Loucy (cell line): Measurements from ENCODE around the gene PCGF6.

ENCODE experiments used
- H2AFZ ChIP-seq: fragments of 200-600 bp; sonication (generic); 2 replicates; pipeline ENCODE4 v1.6.0; 2016; ENCODE audit warnings: antibody characterized with exemption, mild to moderate bottlenecking, low read length, moderate library complexity
- H3F3A ChIP-seq: fragments of 200-600 bp; 2 replicates; pipeline ENCODE4 v1.6.0; 2016; ENCODE audit warnings: antibody characterized with exemption, low read depth, mild to moderate bottlenecking
- H3K27me3 ChIP-seq: fragments of 200-600 bp; sonication (generic); 2 replicates; pipeline ENCODE4 v1.6.1; 2014; ENCODE audit warnings: low read length, mild to moderate bottlenecking; ENCODE audit not compliant: insufficient read depth, poor library complexity, severe bottlenecking
- H3K36me3 ChIP-seq: fragments of 200-600 bp; sonication (generic); 2 replicates; pipeline ENCODE4 v1.6.1; 2016; ENCODE audit warnings: low read length; ENCODE audit not compliant: insufficient read depth
- H3K4me1 ChIP-seq: fragments of 200-600 bp; sonication (generic); 2 replicates; pipeline ENCODE4 v1.5.1; 2014; ENCODE audit warnings: low read length, mild to moderate bottlenecking; ENCODE audit not compliant: insufficient read depth, poor library complexity, severe bottlenecking
- H3K4me2 ChIP-seq: fragments of 200-600 bp; sonication (generic); 2 replicates; pipeline ENCODE4 v1.6.0; 2014; ENCODE audit warnings: antibody characterized with exemption, low read length, low read depth, mild to moderate bottlenecking; ENCODE audit not compliant: poor library complexity, severe bottlenecking
- H3K4me3 ChIP-seq: fragments of 200-600 bp; sonication (generic); 2 replicates; pipeline ENCODE4 v1.5.1; 2014; ENCODE audit warnings: low read length, mild to moderate bottlenecking, mixed read lengths; ENCODE audit not compliant: poor library complexity, severe bottlenecking
- H3K79me2 ChIP-seq: fragments of 200-600 bp; sonication (generic); 2 replicates; pipeline ENCODE4 v1.6.1; 2014; ENCODE audit warnings: low read length; ENCODE audit not compliant: insufficient read depth
- H3K9ac ChIP-seq: fragments of 200-600 bp; sonication (generic); 2 replicates; pipeline ENCODE4 v1.6.0; 2014; ENCODE audit warnings: mild to moderate bottlenecking, low read depth, low read length, moderate library complexity; ENCODE audit not compliant: poor library complexity, severe bottlenecking
- H3K9me2 ChIP-seq: fragments of 200-600 bp; sonication (generic); replicated peaks from 2 replicates; pipeline ENCODE4 v1.6.1; 2016; ENCODE audit warnings: low read depth, low read length, mixed read lengths
- H3K9me3 ChIP-seq: fragments of 200-600 bp; sonication (generic); 2 replicates; pipeline ENCODE4 v1.6.1; 2014; ENCODE audit warnings: mild to moderate bottlenecking, antibody characterized with exemption, low read length, low read depth; ENCODE audit not compliant: insufficient read depth
- H4K20me1 ChIP-seq: fragments of 200-600 bp; sonication (generic); 2 replicates; pipeline ENCODE4 v1.6.0; 2014; ENCODE audit warnings: antibody characterized with exemption, low read length, mild to moderate bottlenecking; ENCODE audit not compliant: insufficient read depth, poor library complexity, severe bottlenecking
- EZH2phosphoT487 ChIP-seq: fragments of 200-600 bp; IDR thresholded peaks from 2 replicates; pipeline ENCODE4 v1.6.1; 2018; ENCODE audit warnings: antibody characterized with exemption, mild to moderate bottlenecking, moderate library complexity, borderline replicate concordance
- TF ChIP-seq, protein P1 (sequence below): fragments of 200-600 bp; sonication (generic); conservative IDR thresholded peaks from 2 replicates; pipeline ENCODE4 v1.5.1; 2014; ENCODE audit warnings: mild to moderate bottlenecking, antibody characterized with exemption, low read length

The PCGF6 gene

DNA sequence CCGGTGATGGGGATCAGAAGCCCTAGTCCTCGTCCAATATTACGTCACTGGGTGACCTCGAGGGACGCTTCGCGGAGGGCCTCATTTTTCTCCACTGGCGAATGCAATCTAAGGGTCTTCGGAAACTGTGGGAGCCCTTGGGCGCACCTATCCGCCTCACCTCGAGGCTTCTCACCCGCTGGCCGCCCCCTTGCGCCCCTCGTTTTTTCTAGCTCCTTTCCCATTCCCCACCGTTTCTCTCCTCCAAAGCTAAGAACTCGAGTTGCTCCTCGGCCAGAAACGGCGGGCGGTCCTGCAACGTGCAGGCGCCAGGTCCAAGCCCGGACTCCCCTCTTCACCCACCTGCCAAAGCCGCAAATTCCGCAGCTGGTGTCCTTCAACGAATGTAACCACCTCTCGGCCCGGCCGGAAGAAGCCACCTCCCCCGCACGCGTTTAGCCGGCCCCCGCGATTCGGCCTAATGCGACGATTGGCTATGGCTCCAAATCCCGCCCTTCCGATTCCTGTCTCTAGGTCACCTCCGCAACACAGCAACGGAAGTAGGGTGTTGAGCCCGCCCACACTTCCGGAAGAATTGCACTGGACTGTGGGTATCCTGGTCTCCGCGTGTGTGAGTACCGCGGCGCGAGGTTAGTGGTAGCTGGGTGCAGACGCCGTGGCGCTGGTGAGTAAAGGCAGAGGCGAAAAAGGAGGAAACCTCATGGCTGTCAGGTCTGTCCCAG is 45.3 kb upstream of the PCGF6 start, which contains the start of the genes ATP5MK and PDCD11:
TSS of gene ATP5MK (minus strand) at position 409 of the 722 bp plus-strand sequence. CDS start 4,018 bp downstream, outside the sequence.
TSS of gene PDCD11 (plus strand) at position 560 of the 722 bp plus-strand sequence. CDS start 1,801 bp downstream, outside the sequence.
- Histone ChIP-seq H3K9ac (peak within 1 kb of the TSS; percentile 94), H3K27me3 (no peaks in the 10 kb centered on the region), H3K4me2 (peak within 1 kb of the TSS; percentile 94), H3K4me1 (peaks cover 56% of the 10 kb centered on the region), H3K4me3 (peak within 1 kb of the TSS; percentile 92), H3K9me2 (no peaks in the 10 kb centered on the region), H3K36me3 (peaks cover 1% of the 10 kb centered on the region; the same call in 1 of the 2 replicates), H4K20me1 (peaks cover 27% of the 10 kb centered on the region), H3F3A (no peaks in the 10 kb centered on the region), H3K9me3 (no peaks in the 10 kb centered on the region), H2AFZ (peak within 1 kb of the TSS; percentile 78), H3K79me2 (peaks cover 90% of the 10 kb centered on the region)
- no peak for TF ChIP-seq EZH2phosphoT487
- TF ChIP-seq, protein P1, sequence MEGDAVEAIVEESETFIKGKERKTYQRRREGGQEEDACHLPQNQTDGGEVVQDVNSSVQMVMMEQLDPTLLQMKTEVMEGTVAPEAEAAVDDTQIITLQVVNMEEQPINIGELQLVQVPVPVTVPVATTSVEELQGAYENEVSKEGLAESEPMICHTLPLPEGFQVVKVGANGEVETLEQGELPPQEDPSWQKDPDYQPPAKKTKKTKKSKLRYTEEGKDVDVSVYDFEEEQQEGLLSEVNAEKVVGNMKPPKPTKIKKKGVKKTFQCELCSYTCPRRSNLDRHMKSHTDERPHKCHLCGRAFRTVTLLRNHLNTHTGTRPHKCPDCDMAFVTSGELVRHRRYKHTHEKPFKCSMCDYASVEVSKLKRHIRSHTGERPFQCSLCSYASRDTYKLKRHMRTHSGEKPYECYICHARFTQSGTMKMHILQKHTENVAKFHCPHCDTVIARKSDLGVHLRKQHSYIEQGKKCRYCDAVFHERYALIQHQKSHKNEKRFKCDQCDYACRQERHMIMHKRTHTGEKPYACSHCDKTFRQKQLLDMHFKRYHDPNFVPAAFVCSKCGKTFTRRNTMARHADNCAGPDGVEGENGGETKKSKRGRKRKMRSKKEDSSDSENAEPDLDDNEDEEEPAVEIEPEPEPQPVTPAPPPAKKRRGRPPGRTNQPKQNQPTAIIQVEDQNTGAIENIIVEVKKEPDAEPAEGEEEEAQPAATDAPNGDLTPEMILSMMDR, result peak; percentile 43

DNA sequence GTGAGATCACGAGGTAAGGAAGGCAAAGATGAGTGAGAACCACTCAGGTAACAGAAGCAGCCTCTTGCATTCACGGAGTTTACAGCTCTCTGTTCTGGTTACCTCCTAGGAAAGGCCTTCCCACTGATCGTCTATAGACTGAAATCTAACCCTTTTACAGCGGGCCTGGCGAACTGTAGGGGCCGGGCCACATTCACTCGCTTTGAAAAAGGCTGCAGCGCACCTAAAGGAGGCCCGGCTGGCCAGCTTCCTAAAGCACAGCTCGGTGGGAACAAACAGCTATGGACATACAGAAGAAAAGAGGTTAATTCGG is 44.8 kb upstream of the PCGF6 start:
- H3K9me3 ChIP-seq, result no peaks in the 10 kb centered on the region
- H3K9ac ChIP-seq, result peak overlapping the region; percentile 94
- H3F3A ChIP-seq, result no peaks in the 10 kb centered on the region
- H3K4me1 ChIP-seq, result peaks cover 56% of the 10 kb centered on the region
- H3K27me3 ChIP-seq, result no peaks in the 10 kb centered on the region
- no peaks in the 10 kb centered on the region for H3K9me2 ChIP-seq
- peak overlapping the region; percentile 92 for H3K4me3 ChIP-seq
- TF ChIP-seq, protein P1, result no peak
- peaks cover 27% of the 10 kb centered on the region for H4K20me1 ChIP-seq
- H3K79me2 ChIP-seq, result peaks cover 96% of the 10 kb centered on the region
- H2AFZ ChIP-seq, result peak overlapping the region; percentile 56
- H3K36me3 ChIP-seq, result peaks cover 6% of the 10 kb centered on the region; the same call in 1 of the 2 replicates
- peak overlapping the region; percentile 74 for H3K4me2 ChIP-seq

DNA sequence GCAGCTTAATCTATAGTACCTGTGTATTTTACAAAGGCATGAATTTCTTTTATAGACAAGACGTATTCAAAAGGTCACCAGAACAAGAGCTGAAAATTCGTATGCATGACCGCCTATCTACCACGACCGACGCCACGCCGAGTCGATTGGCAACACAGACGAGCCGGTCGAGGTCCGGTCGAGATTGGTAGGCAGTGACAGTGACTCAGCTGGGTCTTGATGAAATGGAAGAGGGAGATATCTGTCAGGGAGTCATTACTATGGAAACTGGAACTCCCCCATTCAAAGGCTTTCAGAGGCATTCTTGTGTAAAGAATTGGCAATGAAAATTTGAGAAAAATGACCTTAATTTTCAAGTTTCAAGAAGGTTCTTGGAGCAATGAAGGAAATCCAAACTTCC is 43.2 kb upstream of the PCGF6 start:
- Histone ChIP-seq H3K36me3 (peaks cover 19% of the 10 kb centered on the region; the same call in 1 of the 2 replicates), H4K20me1 (peaks cover 24% of the 10 kb centered on the region), H3F3A (no peaks in the 10 kb centered on the region)

More for the DNA sequence above, 43.2 kb upstream of the PCGF6 start:
- peaks cover 45% of the 10 kb centered on the region for H3K4me1 ChIP-seq
- peak overlapping the region; percentile 94 for H3K9ac ChIP-seq
- H3K27me3 ChIP-seq, result no peaks in the 10 kb centered on the region
- peak overlapping the region; percentile 92 for H3K4me3 ChIP-seq
- peak overlapping the region; percentile 74 for H3K4me2 ChIP-seq
- no peaks in the 10 kb centered on the region for H3K9me2 ChIP-seq
- H3K79me2 ChIP-seq, result peaks cover 83% of the 10 kb centered on the region
- no peaks in the 10 kb centered on the region for H3K9me3 ChIP-seq
- no peak for TF ChIP-seq EZH2phosphoT487
- TF ChIP-seq, protein P1, result no peak
- no peak overlapping the region for H2AFZ ChIP-seq
